Neural cell (in vitro differentiated cells): ENCODE data around the gene RLN2. TPM values are rescaled to one million over a fixed set of nuclear protein-coding genes. Genes with fewer than 3 reads are reported as not detected.
"Not testable (repeated sequence)": the region's sequence is repeated elsewhere in the genome, so short reads cannot be mapped to it uniquely, and the experiment has no call there.

ENCODE experiments used
- H2AFZ ChIP-seq: fragments of 200-600, 300-800 bp; sonication (generic), shearing (Covaris generic); 2 replicates; pipeline ENCODE4 v1.6.0; 2014; ENCODE audit warnings: low read depth, mild to moderate bottlenecking, antibody characterized with exemption, low read length, moderate library complexity
- H3F3A ChIP-seq: fragments of 200-600 bp; shearing (Covaris generic); 2 replicates; pipeline ENCODE4 v1.6.1; 2016; ENCODE audit warnings: mild to moderate bottlenecking, moderate library complexity, mixed read lengths, antibody characterized with exemption, low read length; ENCODE audit not compliant: insufficient read depth, poor library complexity, severe bottlenecking
- H3K27ac ChIP-seq: fragments of 200-600, 300-800 bp; sonication (generic), shearing (Covaris generic); 2 replicates; pipeline ENCODE4 v1.5.1; 2014; ENCODE audit warnings: mild to moderate bottlenecking, low read length, moderate library complexity
- H3K27me3 ChIP-seq: fragments of 300-800, 200-600 bp; sonication (generic), shearing (Covaris generic); 2 replicates; pipeline ENCODE4 v1.6.0; 2014; ENCODE audit warnings: mild to moderate bottlenecking, low read depth, low read length, moderate library complexity; ENCODE audit not compliant: insufficient read depth
- H3K36me3 ChIP-seq: fragments of 300-800, 200-600 bp; sonication (generic), shearing (Covaris generic); 2 replicates; pipeline ENCODE4 v1.5.1; 2014; ENCODE audit warnings: mild to moderate bottlenecking, antibody characterized with exemption, low read length, moderate library complexity; ENCODE audit not compliant: insufficient read depth
- H3K4me2 ChIP-seq: fragments of 300-800, 200-600 bp; sonication (generic), shearing (Covaris generic); 2 replicates; pipeline ENCODE4 v1.6.0; 2014; ENCODE audit warnings: mild to moderate bottlenecking, low read length
- H3K4me3 ChIP-seq: fragments of 300-800, 200-600 bp; sonication (generic), shearing (Covaris generic); 2 replicates; pipeline ENCODE4 v1.5.1; 2014; ENCODE audit warnings: mild to moderate bottlenecking, low read length, moderate library complexity
- H3K79me2 ChIP-seq: fragments of 200-600 bp; shearing (Covaris generic); replicated peaks from 2 replicates; pipeline ENCODE4 v1.6.0; 2014; ENCODE audit warnings: mild to moderate bottlenecking, low read length, moderate library complexity; ENCODE audit not compliant: insufficient read depth
- H3K9ac ChIP-seq: fragments of 300-800, 200-600 bp; sonication (generic), shearing (Covaris generic); 2 replicates; pipeline ENCODE4 v1.6.1; 2016; ENCODE audit warnings: mild to moderate bottlenecking, low read length, mixed read lengths
- H3K9me2 ChIP-seq: fragments of 200-600 bp; shearing (Covaris generic); 2 replicates; pipeline ENCODE4 v1.6.1; 2016; ENCODE audit warnings: mild to moderate bottlenecking, low read length, mixed read lengths; ENCODE audit not compliant: insufficient read depth
- H3K9me3 ChIP-seq: fragments of 200-600, 300-800 bp; sonication (generic), shearing (Covaris generic); 2 replicates; pipeline ENCODE4 v1.6.1; 2016; ENCODE audit warnings: mild to moderate bottlenecking, mixed run types, low read length, moderate library complexity, mixed read lengths
- H4K20me1 ChIP-seq: fragments of 200-600 bp; shearing (Covaris generic); 2 replicates; pipeline ENCODE4 v1.6.1; 2016; ENCODE audit warnings: mild to moderate bottlenecking, mixed run types; ENCODE audit not compliant: insufficient read depth
- EP300 ChIP-seq: fragments of 450-650 bp; conservative IDR thresholded peaks from 2 replicates; pipeline ENCODE4 v1.6.1; 2014; ENCODE audit warnings: antibody characterized with exemption, mild to moderate bottlenecking, moderate library complexity; ENCODE audit not compliant: poor library complexity, severe bottlenecking
- EZH2 ChIP-seq: fragments of 200-600, 300-800 bp; shearing (Covaris generic), sonication (generic); IDR thresholded peaks from 2 replicates; pipeline ENCODE4 v1.6.1; 2014; ENCODE audit warnings: antibody characterized with exemption, low read length, borderline replicate concordance, mild to moderate bottlenecking; ENCODE audit not compliant: insufficient read depth, poor library complexity, severe bottlenecking
- MXI1 ChIP-seq: fragments of 450-650 bp; conservative IDR thresholded peaks from 2 replicates; pipeline ENCODE4 v1.6.1; 2014; ENCODE audit warnings: antibody characterized with exemption, mild to moderate bottlenecking; ENCODE audit not compliant: poor library complexity, severe bottlenecking
- POLR2AphosphoS5 ChIP-seq: IDR thresholded peaks from 2 replicates; pipeline ENCODE4 v1.6.1; 2012
- RAD21 ChIP-seq: fragments of 450-650 bp; conservative IDR thresholded peaks from 2 replicates; pipeline ENCODE4 v1.6.1; 2014; ENCODE audit warnings: antibody characterized with exemption, mild to moderate bottlenecking, moderate library complexity
- REST ChIP-seq: IDR thresholded peaks from 2 replicates; pipeline ENCODE4 v1.6.1; 2012; ENCODE audit warnings: borderline replicate concordance
- SMC3 ChIP-seq: fragments of 450-650 bp; conservative IDR thresholded peaks from 2 replicates; pipeline ENCODE4 v1.6.1; 2014; ENCODE audit warnings: antibody characterized with exemption, mild to moderate bottlenecking, moderate library complexity; ENCODE audit not compliant: poor library complexity
- TAF1 ChIP-seq: IDR thresholded peaks from 2 replicates; pipeline ENCODE4 v1.6.1; 2012; ENCODE audit warnings: low read depth
- polyA minus RNA-seq: library from RNA; depleted of rRNA, polyadenylated mRNA; stranded (reverse); fragments of >200 nt; gene quantifications from 2 replicates; pipeline ENCODE4 v1.2.3, GENCODE V29; 2014
- polyA plus RNA-seq: library from polyadenylated mRNA; depleted of rRNA; stranded (reverse); fragments of >200 nt; gene quantifications from 2 replicates; pipeline ENCODE4 v1.2.3, GENCODE V29; 2014
- TF ChIP-seq, protein P1 (sequence below): fragments of 450-650 bp; IDR thresholded peaks from 2 replicates; pipeline ENCODE4 v1.5.1; 2014; ENCODE audit warnings: antibody characterized with exemption, mild to moderate bottlenecking, moderate library complexity; ENCODE audit not compliant: poor library complexity, severe bottlenecking

Gene RLN2, protein sequence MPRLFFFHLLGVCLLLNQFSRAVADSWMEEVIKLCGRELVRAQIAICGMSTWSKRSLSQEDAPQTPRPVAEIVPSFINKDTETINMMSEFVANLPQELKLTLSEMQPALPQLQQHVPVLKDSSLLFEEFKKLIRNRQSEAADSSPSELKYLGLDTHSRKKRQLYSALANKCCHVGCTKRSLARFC
- not detected in 2 replicates for polyA plus RNA-seq
- polyA minus RNA-seq, result not detected in 2 replicates

- H3K27me3 ChIP-seq, H3K27ac ChIP-seq, H4K20me1 ChIP-seq, H3K4me2 ChIP-seq, H3K79me2 ChIP-seq, H3K9me3 ChIP-seq, H3K36me3 ChIP-seq, H3K9ac ChIP-seq, H3F3A ChIP-seq, H3K9me2 ChIP-seq: not testable (repeated sequence)
- Histone ChIP-seq H2AFZ (peak within 1 kb of the TSS; percentile 14), H3K4me3 (peak within 1 kb of the TSS; percentile 42)
These were observed at the start of gene RLN2 for GRCh38 chr9:5303840-5304795. Gene RLN2 (minus strand): TSS chr9:5304716. CDS start chr9:5304580, 136 bp downstream.

DNA sequence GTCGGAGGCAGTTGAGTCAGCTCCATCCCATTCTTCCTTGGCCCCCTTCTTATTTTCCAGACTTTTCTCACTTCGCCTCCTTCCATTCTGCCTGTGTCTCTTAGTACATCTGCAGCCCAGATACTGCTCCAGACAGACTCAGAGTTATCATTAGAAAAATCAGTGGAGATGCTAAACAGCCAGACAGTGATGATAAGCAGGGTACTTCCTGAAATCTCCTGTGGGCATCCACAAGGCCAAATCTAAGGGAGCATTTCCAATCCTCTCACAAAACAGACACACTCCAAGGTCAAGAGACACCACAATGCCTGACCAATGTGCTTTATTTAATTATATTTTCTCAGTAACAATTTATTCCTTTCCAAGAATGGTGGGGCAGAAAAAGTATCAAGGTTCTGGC, 49.7 kb upstream of the RLN2 start:
- Histone ChIP-seq H3K27me3 (no peaks in the 10 kb centered on the region), H3K79me2 (no peaks in the 10 kb centered on the region), H3K9me3 (no peaks in the 10 kb centered on the region), H3F3A (no peaks in the 10 kb centered on the region), H3K9ac (no peak overlapping the region), H3K27ac (no peak overlapping the region), H3K36me3 (no peaks in the 10 kb centered on the region), H3K4me3 (no peak overlapping the region), H2AFZ (no peak overlapping the region), H4K20me1 (no peaks in the 10 kb centered on the region), H3K9me2 (no peaks in the 10 kb centered on the region), H3K4me2 (no peak overlapping the region)
- TF ChIP-seq REST (no peak), SMC3 (no peak), MXI1 (no peak), EP300 (no peak), RAD21 (no peak), TAF1 (no peak), EZH2 (no peak), POLR2AphosphoS5 (no peak)
- TF ChIP-seq, protein P1, sequence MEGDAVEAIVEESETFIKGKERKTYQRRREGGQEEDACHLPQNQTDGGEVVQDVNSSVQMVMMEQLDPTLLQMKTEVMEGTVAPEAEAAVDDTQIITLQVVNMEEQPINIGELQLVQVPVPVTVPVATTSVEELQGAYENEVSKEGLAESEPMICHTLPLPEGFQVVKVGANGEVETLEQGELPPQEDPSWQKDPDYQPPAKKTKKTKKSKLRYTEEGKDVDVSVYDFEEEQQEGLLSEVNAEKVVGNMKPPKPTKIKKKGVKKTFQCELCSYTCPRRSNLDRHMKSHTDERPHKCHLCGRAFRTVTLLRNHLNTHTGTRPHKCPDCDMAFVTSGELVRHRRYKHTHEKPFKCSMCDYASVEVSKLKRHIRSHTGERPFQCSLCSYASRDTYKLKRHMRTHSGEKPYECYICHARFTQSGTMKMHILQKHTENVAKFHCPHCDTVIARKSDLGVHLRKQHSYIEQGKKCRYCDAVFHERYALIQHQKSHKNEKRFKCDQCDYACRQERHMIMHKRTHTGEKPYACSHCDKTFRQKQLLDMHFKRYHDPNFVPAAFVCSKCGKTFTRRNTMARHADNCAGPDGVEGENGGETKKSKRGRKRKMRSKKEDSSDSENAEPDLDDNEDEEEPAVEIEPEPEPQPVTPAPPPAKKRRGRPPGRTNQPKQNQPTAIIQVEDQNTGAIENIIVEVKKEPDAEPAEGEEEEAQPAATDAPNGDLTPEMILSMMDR, result no peak
